Kasumi-1 (cell line): ENCODE data around the gene DDX41.

ENCODE experiments used
- DNase-seq, 2 experiments: peaks; one replicate each; lab custom pipeline; 2025; lab: John Stamatoyannopoulos, UW

DDX41 gene

GRCh38 chr5:177468685-177469628, 47.8 kb downstream of the DDX41 start:
- DNase-seq, result no peak

- no peak for DNase-seq
Observed at GRCh38 chr5:177468329-177468684, 48.5 kb downstream of the DDX41 start.

- no peak for DNase-seq
Observed at GRCh38 chr5:177467436-177467835, 49.3 kb downstream of the DDX41 start.

- no peak for DNase-seq
Observed at GRCh38 chr5:177466861-177467260, 49.9 kb downstream of the DDX41 start.

GRCh38 chr5:177465044-177465443, 51.7 kb downstream of the DDX41 start:
- no peak for DNase-seq

GRCh38 chr5:177462021-177462670, 54.6 kb downstream of the DDX41 start:
- DNase-seq, result peak; percentile 75 to 79
